ENCODE data around the gene TCF12.
"Not testable (repeated sequence)": the region's sequence is repeated elsewhere in the genome, so short reads cannot be mapped to it uniquely, and the experiment has no call there.

Gene TCF12

DNA sequence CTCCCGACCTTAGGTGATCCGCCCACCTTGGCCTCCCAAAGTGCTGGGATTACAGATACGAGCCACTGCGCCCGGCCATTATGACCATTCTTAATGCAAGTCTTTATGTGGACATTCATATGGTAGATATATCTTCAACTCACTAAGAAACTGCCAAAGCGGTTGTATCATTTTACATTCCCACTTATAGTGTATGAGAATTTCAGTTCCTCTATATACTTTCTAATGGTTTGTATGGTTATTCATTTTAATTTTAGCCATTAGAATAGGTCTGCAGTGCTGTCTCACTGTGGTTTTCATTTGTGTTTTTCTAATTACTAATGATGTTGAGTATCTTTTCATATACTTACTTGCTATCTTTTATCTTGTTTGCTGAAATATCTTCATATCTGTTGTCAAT lies 32.5 kb downstream of the TCF12 start:
- TF ChIP-seq, protein P1, sequence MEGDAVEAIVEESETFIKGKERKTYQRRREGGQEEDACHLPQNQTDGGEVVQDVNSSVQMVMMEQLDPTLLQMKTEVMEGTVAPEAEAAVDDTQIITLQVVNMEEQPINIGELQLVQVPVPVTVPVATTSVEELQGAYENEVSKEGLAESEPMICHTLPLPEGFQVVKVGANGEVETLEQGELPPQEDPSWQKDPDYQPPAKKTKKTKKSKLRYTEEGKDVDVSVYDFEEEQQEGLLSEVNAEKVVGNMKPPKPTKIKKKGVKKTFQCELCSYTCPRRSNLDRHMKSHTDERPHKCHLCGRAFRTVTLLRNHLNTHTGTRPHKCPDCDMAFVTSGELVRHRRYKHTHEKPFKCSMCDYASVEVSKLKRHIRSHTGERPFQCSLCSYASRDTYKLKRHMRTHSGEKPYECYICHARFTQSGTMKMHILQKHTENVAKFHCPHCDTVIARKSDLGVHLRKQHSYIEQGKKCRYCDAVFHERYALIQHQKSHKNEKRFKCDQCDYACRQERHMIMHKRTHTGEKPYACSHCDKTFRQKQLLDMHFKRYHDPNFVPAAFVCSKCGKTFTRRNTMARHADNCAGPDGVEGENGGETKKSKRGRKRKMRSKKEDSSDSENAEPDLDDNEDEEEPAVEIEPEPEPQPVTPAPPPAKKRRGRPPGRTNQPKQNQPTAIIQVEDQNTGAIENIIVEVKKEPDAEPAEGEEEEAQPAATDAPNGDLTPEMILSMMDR (IDR thresholded peaks at IDR 0.05; ENCODE audit: low read length, missing control alignments): no peak
- no peak for DNase-seq (ENCODE audit: low read depth)
- H3K4me3 ChIP-seq (replicated peaks; ENCODE audit: low read depth, low read length): no peak overlapping the region

DNA sequence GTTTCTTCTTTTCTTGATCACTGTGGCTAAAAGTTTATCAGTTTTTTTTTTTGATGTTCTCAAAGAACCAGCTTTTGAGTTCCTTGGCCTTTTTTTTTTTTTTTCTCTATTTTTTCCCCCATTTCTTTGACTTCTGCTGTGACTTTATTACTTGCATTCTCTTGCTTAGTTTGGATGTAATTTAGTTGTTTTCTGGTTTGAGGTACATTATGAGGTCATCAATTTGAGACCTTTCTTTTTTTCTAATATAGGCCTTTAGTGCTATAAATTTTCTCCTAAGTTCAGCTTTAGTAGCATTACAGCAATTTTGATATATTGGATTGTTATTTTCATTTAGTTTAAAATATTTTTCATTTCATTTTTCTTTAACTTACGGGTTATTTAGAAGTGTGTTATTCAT lies 35.3 kb downstream of the TCF12 start:
- no peak overlapping the region for H3K4me3 ChIP-seq (replicated peaks; ENCODE audit: low read depth, low read length)
- TF ChIP-seq, protein P1 (IDR thresholded peaks at IDR 0.05; ENCODE audit: low read length, missing control alignments): no peak
- DNase-seq (ENCODE audit: low read depth): no peak

DNA sequence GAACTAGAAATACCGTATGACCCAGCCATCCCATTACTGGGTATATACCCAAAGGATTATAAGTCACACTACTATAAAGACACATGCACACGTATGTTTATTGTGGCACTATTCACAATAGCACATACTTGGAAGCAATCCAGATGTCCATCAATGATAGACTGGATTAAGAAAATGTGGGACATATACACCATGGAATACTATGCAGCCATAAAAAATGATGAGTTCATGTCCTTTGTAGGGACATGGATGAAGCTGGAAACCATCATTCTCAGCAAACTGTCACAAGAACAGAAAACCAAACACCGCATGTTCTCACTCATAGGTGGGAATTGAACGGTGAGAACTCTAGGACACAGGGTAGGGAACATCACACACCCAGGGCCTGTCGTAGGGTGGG lies 36.6 kb downstream of the TCF12 start:
- H3K4me3 ChIP-seq (replicated peaks; ENCODE audit: low read depth, low read length); DNase-seq (ENCODE audit: low read depth): not testable (repeated sequence)

DNA sequence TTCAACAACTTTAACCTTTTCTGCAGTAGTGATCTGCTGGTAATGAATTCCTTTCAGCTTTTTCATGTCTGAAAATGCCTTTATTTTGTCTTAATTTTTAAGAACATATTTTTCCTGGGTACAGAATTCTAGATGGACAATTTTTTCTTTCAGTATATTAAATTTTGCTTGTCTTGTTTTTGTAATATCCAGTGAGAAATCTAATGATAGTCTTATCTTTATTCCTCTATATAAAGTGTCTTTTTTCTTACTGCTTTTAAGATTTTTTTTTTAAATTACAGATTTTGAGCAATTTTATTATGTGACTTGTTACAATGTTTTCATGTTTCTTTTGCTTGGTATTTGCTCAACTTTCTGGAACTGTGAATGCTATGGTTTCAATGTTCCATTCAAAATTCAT lies 38.1 kb downstream of the TCF12 start:
- no peak for DNase-seq (ENCODE audit: low read depth)
- TF ChIP-seq, protein P1 (IDR thresholded peaks at IDR 0.05; ENCODE audit: low read length, missing control alignments): no peak
- H3K4me3 ChIP-seq (replicated peaks; ENCODE audit: low read depth, low read length): no peak overlapping the region

DNA sequence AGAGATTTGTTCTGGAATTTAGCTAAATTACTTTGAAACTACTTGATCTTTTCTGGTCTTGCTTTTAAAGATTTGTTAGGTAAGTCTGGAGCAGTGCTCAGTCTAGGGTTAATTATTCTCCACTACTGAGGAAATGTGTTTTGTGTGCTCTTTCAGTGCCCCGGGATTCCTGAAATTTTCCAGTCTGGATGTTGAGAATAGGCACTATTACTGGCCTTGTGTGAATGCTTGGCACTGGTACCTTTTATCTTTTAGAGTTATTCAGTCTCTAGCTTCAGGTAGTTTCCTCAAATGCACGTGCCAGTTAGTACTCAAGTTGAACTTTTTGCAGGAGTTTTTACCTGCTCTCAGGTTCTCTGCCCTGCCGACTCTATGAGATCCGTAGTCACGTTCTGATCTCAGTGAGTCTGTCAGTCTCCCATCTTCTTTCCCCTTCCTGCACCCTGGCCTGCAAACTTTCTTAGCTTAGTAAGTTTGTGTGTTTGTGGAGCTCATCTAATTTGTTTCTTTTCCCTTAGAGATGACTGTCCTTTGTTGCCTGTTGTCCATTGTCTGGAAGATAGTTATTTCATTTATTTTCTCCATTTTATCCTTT lies 39.5 kb downstream of the TCF12 start:
- H3K4me3 ChIP-seq (replicated peaks; ENCODE audit: low read depth, low read length): no peak overlapping the region
- TF ChIP-seq, protein P1 (IDR thresholded peaks at IDR 0.05; ENCODE audit: low read length, missing control alignments): no peak
- DNase-seq (ENCODE audit: low read depth): no peak

DNA sequence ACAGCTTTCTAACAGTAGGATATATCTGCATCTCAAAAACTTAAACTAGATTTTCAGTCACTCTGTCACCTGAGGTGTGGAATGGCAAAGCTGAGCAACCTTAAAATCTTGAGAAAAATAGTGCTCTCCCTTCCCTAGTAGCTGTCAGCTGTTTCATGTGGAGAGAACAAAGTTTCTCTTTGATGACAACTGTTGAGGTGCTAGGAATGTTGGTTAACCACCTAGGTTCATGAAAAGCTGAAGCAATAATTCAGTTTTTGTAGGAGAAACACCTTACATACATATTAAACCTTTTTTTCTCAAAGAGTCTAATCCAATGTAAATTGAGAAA lies 40.8 kb downstream of the TCF12 start:
- DNase-seq (ENCODE audit: low read depth): no peak
- H3K4me3 ChIP-seq (replicated peaks; ENCODE audit: low read depth, low read length): no peak overlapping the region
- TF ChIP-seq, protein P1 (IDR thresholded peaks at IDR 0.05; ENCODE audit: low read length, missing control alignments): no peak

DNA sequence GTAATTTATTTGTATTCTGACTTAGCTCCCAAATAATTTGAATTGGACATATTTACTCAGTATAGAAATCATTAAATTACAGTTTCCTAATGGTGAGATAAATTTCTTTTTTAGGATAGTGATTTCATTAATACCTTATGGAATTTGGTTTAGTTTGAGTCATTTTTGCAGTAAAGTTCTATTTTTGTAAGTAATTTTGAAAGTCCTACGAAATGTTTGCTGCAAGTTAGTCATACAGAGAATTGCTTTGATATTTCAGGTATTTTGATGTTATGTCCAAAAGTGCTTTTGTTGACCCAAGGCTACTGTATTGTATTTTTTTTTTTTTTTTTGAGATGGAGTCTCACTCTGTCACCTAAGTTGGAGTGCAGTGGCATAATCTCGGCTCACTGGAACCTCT lies 41.7 kb downstream of the TCF12 start:
- DNase-seq (ENCODE audit: low read depth): no peak
- H3K4me3 ChIP-seq (replicated peaks; ENCODE audit: low read depth, low read length): no peak overlapping the region
- TF ChIP-seq, protein P1 (IDR thresholded peaks at IDR 0.05; ENCODE audit: low read length, missing control alignments): no peak
